ENCODE measurements around the gene NOP53. TPM values are rescaled to one million over a fixed set of nuclear protein-coding genes. Genes with fewer than 3 reads are reported as not detected.
"Not testable (repeated sequence)": the region's sequence is repeated elsewhere in the genome, so short reads cannot be mapped to it uniquely, and the experiment has no call there.

Gene NOP53
- total RNA-seq, 3 donors from 2014 or later (not counting 1 experiment from before 2014, with no cell fraction given) = 416 to 445 (median 428) TPM

GRCh38 chr19:47767349-47767748 is 22.0 kb downstream of the NOP53 start:
- Mint-ChIP-seq H3K9me3 (no peaks in the 10 kb centered on the region), H3K4me1 (peaks cover 0 to 5% of the 10 kb centered on the region in 2 donors), H3K36me3 (no peaks in the 10 kb centered on the region), H3K4me3 (no peak overlapping the region), H3K27ac (no peak overlapping the region), H3K27me3 (ENCODE audit: low read depth in 2 of 2) (no peaks in the 10 kb centered on the region)
- H3K36me3 ChIP-seq (ENCODE audit: control insufficient read depth, insufficient read depth, low read length) = no peaks in the 10 kb centered on the region
- WGBS (ENCODE audit: insufficient coverage) = 0% methylated on average over 1 of the region's 2 CpGs
- no peaks in the 10 kb centered on the region for H3K9me3 ChIP-seq (ENCODE audit: control insufficient read depth, insufficient read depth, low read length)
- H3K27ac ChIP-seq (ENCODE audit: low read length) = no peak overlapping the region
- ATAC-seq (no peak), DNase-seq (no peak)
- H3K4me1 ChIP-seq (ENCODE audit: control insufficient read depth, insufficient read depth, low read length) = no peaks in the 10 kb centered on the region
- H3K4me3 ChIP-seq (ENCODE audit: low read length) = no peak overlapping the region
- intact Hi-C loops (cut with micrococcal nuclease) = loop anchor here (2.0 kb wide), 1 partner anchor 21 kb away; no protein-coding TSS in a partner anchor
- no peaks in the 10 kb centered on the region for H3K27me3 ChIP-seq (ENCODE audit: control insufficient read depth, insufficient read depth, low read length)
- no peak for TF ChIP-seq CTCF (IDR thresholded peaks at IDR 0.05)

- DNase-seq = peak in 1 of 2 donors; percentile 5
- Histone ChIP-seq H3K36me3 (ENCODE audit: control insufficient read depth, insufficient read depth, low read length) (no peaks in the 10 kb centered on the region), H3K27ac (ENCODE audit: low read length) (no peak overlapping the region), H3K9me3 (ENCODE audit: control insufficient read depth, insufficient read depth, low read length) (no peaks in the 10 kb centered on the region), H3K4me3 (ENCODE audit: low read length) (no peak overlapping the region), H3K27me3 (ENCODE audit: control insufficient read depth, insufficient read depth, low read length) (no peaks in the 10 kb centered on the region), H3K4me1 (ENCODE audit: control insufficient read depth, insufficient read depth, low read length) (no peaks in the 10 kb centered on the region)
- peaks cover 0 to 5% of the 10 kb centered on the region in 2 donors for H3K4me1 Mint-ChIP-seq
- H3K36me3 Mint-ChIP-seq = no peaks in the 10 kb centered on the region
- intact Hi-C loops (cut with micrococcal nuclease) = no loop called here
- no peak overlapping the region for H3K27ac Mint-ChIP-seq
- no peaks in the 10 kb centered on the region for H3K27me3 Mint-ChIP-seq (ENCODE audit: low read depth in 2 of 2)
- ATAC-seq = no peak
- H3K9me3 Mint-ChIP-seq = no peaks in the 10 kb centered on the region
- no peak for TF ChIP-seq CTCF (IDR thresholded peaks at IDR 0.05)
- no peak overlapping the region for H3K4me3 Mint-ChIP-seq
- WGBS (ENCODE audit: insufficient coverage) = 89% methylated on average over 2 of the region's 2 CpGs
These were observed 23.3 kb downstream of the NOP53 start for GRCh38 chr19:47768604-47769003.

GRCh38 chr19:47769534-47769933 is 24.2 kb downstream of the NOP53 start:
- Histone ChIP-seq H3K4me3 (ENCODE audit: low read length) (no peak overlapping the region), H3K27me3 (ENCODE audit: control insufficient read depth, insufficient read depth, low read length) (no peaks in the 10 kb centered on the region), H3K36me3 (ENCODE audit: control insufficient read depth, insufficient read depth, low read length) (no peaks in the 10 kb centered on the region), H3K27ac (ENCODE audit: low read length) (no peak overlapping the region), H3K4me1 (ENCODE audit: control insufficient read depth, insufficient read depth, low read length) (no peaks in the 10 kb centered on the region), H3K9me3 (ENCODE audit: control insufficient read depth, insufficient read depth, low read length) (no peaks in the 10 kb centered on the region)
- Mint-ChIP-seq H3K27me3 (ENCODE audit: low read depth in 2 of 2) (no peaks in the 10 kb centered on the region), H3K9me3 (no peaks in the 10 kb centered on the region), H3K36me3 (no peaks in the 10 kb centered on the region), H3K27ac (no peak overlapping the region), H3K4me1 (peaks cover 0 to 5% of the 10 kb centered on the region in 2 donors), H3K4me3 (no peak overlapping the region)
- WGBS (ENCODE audit: insufficient coverage) = 92% methylated on average over 2 of the region's 3 CpGs
- intact Hi-C loops (cut with micrococcal nuclease) = no loop called here
- no peak for TF ChIP-seq CTCF (IDR thresholded peaks at IDR 0.05)
- DNase-seq (no peak), ATAC-seq (no peak)

GRCh38 chr19:47771291-47771690 is 25.9 kb downstream of the NOP53 start:
- intact Hi-C loops (cut with micrococcal nuclease); H3K27ac Mint-ChIP-seq; H3K4me1 ChIP-seq (ENCODE audit: control insufficient read depth, insufficient read depth, low read length); H3K4me3 Mint-ChIP-seq; H3K9me3 Mint-ChIP-seq; H3K9me3 ChIP-seq (ENCODE audit: control insufficient read depth, insufficient read depth, low read length); ATAC-seq; H3K4me3 ChIP-seq (ENCODE audit: low read length); H3K36me3 Mint-ChIP-seq; H3K36me3 ChIP-seq (ENCODE audit: control insufficient read depth, insufficient read depth, low read length); H3K27ac ChIP-seq (ENCODE audit: low read length); H3K27me3 ChIP-seq (ENCODE audit: control insufficient read depth, insufficient read depth, low read length); H3K4me1 Mint-ChIP-seq; H3K27me3 Mint-ChIP-seq (ENCODE audit: low read depth in 2 of 2); DNase-seq: not testable (repeated sequence)
- WGBS (ENCODE audit: insufficient coverage) = 89% methylated on average over 6 of the region's 6 CpGs
